HG03045 (cell line): Measurements from ENCODE around the gene ADAP1.

Experiments used
- ATAC-seq: cut with Tn5 transposase; IDR thresholded peaks from one replicate; pipeline ENCODE4 v1.9.1; 2021; ENCODE audit warnings: mild to moderate bottlenecking, moderate library complexity; ENCODE audit not compliant: unreplicated experiment

Gene ADAP1

GRCh38 chr7:940599-941408 is 13.7 kb downstream of the ADAP1 start:
- ATAC-seq, result no peak

GRCh38 chr7:939843-940242 is 14.6 kb downstream of the ADAP1 start:
- ATAC-seq, result no peak

DNA sequence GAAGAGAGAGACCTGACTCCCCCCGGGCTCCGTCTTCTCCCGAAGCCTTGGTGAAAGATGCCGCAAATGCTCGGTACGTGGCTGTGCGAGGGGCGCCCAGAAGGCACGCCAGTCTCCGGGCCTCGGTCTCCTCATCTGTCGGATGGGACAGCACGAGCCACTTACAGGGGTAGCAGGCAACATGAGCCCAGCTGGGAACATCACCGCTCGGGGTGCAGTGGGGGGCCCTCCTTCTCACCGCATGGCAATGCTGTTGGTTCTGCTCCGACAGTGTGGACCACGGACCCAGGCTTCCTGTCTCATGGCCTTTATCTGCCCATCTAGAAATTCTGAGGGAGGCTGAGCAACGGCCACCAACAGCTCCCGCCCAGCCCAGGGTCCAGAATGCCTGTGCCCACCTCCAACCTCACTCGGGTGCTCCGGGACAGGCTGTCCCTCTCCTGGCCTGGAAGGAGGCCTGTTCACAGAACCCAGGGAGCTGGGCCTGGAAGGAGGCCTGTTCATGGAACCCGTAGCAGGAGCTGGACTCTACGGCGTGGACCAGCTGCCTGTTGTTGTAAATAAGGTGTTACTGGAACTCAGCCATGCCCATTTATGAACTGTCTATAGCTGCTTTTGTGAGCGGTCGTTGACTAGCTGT is 15.8 kb downstream of the ADAP1 start:
- no peak for ATAC-seq

GRCh38 chr7:937856-938484 is 16.5 kb downstream of the ADAP1 start:
- no peak for ATAC-seq

- ATAC-seq, result peak; percentile 74
Measured at GRCh38 chr7:936386-937054, 18.0 kb downstream of the ADAP1 start.

- ATAC-seq, result no peak
Measured at GRCh38 chr7:935874-936385, 18.6 kb downstream of the ADAP1 start.

DNA sequence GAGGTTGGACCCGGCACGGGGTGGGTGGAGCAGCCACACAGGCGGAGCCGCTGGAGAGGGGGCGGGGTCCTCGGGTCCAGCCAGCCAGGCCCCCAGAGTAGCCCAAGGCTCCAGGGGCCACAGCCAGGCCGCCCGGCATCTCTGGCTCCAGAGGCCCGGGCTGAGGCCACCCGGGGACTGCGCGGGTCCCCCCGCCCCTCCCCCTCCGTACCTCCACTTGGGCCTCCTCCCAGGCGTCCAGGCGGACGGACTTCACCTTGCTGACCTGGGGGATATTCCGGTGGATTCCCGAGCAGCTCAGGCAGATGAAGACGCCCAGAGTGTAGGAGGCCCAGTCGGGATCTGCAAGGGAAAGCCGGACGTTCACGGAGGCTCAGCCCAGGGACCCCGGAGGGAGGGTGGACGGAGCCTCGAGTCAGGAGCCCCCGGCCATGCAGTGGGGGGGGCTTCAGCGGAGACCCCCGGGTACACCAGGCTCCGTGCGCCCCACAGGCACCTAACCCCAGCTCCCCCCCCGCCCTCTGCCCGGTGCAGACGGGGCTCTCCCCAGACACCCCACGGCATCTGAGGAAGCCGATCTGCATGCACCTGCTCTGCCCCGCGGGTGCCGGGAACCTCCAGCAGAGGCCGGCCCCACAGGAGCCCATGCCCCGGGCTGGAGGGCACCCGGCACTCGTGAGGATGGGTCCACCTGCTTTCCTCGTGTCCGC is 19.2 kb downstream of the ADAP1 start:
- ATAC-seq, result no peak

DNA sequence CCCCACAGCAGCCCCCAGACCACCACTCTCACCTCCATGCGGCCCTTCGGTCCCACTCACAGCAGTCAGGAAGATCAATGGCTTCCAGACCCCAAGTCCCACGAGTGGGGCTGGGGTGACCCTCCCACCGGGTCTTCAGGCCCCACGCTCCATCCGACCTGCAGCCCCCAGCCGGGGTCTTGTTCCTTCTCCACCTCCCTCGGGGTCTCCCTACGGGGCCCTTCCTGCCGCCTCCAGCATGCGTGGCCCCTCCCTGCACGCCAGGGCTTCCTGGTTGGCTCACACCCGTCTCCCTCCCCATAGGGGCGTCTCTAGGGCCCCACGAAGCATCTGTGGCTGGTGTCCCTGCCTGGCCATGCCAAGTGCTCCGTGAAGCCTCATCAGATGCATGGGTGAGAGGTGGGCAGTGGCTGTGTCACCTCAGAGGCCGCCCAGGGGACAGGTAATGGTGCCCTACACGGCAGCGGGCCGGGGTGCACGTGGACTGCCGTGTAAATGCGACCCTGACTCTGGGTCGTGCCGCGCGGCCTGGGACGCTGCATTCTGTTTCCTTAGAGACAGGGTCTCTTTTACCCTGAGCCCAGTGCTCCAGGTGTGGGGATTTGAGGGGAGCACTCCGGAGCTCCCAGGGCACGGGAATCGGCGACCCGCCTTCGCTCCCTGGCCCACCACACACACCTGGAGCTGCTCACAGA is 19.9 kb downstream of the ADAP1 start:
- ATAC-seq, result no peak

DNA sequence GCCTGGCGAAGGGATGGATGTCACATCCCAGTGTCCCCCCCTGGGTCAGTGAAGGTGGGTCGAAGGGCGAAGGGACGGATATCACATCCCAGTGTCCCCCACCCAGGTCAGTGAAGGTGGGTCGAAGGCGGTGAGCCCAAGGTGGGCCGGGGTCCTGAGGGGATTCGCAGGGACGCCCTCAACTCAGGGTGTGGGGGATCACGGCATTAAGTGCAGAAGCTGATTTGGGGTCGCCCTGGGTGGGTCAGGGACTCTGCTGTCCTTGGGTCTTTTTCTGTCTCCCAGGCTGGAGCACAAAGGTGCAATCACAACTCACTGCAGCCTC is 21.9 kb downstream of the ADAP1 start:
- no peak for ATAC-seq

- no peak for ATAC-seq
Measured at GRCh38 chr7:931871-932650, 22.4 kb downstream of the ADAP1 start.

DNA sequence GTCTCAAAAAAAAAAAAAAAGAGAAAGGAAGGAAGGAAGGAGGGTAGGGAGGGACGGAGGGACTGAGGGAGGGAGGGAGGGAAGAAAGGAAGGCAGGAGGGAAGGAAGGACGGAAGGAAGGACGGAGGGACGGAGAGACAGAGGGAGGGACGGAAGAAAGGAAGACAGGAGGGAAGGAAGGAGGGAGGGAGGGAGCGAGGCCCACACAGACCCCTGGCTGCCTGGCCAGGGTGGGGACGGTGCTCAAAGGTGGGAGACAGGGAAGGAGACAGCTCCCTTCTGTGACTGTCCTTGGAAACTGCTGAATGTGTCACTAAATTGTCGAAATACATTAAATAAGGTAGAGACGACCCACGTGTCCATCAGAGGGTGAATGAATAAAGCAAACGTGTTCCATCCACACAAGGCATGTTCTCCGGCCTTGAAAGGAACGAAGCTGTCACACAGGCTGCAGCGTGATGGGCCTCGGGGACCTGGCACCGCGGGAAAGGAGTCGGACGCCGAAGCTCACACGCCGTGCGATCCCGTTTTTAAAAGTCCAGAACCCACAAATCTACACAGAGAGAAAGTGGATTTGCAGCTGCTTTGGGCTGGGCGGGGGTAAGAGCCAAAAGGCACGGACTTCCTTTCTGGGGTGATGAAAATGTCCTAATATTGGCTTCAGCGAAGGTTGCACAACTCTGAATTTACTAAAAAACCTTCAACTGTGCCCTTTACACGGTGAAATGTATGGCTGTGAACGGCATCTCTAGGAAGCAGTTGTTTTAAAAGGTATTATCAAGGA is 23.3 kb downstream of the ADAP1 start:
- ATAC-seq, result no peak

DNA sequence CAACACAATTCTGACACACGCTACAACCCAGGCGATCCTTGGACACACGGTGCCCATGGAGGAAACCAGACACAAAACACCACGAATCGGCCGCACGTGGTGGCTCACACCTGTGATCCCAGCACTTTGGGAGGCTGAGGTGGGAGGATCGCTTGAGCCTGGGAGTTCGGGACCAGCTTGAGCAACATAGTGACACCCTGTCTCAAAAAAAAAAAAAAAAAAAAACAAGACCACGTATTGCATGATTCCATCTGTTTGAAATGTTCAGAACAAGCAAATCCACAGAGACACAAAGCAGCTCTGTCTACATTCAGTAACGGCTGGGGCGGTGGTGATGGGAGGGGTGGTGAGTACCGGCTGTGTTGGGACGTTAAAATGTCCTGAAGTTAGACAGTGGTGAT is 25.2 kb downstream of the ADAP1 start:
- ATAC-seq, result no peak

DNA sequence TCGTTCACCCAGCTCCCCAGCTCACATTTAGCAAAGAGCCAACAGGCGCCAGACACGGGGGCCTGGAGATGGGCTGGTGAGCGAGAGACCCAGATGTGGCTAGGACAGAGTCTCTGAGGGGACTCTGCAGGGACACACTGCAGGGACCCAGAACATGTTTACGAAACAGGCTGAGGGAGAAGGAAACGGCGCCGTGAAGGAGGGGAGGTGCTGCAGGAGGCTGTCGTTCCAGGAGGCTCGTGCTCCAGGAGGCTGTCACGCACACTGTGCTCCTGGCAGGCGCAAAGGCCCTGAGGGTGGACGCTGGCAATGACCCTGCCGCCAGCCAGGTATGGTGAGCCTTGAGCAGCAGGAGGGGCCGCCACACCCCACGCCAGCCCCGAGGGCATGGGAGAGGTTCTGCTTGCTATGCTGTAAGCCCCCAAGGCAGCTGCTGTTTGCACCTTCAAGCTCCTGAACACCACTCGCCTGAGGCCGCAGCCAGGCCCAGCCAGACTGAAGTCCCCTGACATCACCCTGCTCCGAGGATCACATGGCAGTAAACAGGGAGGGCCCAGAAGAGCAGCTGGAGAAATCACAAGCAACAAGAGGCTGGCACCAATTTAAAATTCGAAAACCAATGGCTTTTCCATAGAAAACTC is 27.3 kb downstream of the ADAP1 start:
- no peak for ATAC-seq

DNA sequence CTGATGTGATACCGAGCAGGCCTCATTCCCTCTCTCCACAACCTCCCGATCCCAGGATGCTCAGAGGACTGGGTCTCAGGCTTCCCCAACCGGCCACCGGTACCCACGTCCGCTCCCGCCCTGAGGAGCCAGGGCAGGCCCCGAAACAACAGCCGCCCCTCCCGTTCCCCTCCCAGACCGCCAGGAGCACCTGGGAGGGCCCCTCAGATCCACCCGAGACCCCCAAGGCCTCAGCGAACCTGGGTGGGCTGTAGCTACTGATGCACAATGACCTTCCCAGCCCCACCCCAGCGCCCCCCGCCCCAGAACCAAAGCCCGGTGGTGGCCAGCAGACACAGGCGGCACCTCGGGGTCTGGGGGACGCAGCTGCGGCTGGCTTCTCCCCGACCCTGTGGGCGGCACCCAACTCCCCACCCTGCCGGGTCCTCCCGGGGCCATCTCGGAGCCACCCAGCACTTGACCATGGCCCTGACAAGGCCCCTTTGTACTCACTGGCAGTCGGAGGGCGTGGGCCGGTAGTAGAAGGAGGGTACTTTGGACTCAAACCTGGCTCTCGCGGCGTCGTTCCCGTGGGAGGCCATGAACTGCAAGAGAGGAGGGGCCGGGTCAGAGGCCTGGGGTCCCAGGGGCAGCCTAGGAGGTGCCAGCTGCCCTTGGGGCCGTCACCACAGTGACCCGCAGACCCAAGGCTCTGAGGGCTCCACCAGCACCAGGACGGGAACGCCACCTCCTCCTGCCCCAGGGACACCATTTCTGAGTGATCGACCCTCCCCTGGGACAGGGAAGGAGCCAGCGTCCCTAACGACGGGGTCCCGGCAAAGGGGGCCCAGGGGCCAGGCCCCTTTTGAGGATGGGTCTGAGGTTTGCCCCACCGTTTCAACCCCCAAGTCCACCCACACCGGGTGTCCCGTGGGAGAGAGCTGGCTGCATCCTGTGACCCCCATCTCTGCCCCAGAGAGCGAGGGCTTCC is 28.1 kb downstream of the ADAP1 start:
- no peak for ATAC-seq

DNA sequence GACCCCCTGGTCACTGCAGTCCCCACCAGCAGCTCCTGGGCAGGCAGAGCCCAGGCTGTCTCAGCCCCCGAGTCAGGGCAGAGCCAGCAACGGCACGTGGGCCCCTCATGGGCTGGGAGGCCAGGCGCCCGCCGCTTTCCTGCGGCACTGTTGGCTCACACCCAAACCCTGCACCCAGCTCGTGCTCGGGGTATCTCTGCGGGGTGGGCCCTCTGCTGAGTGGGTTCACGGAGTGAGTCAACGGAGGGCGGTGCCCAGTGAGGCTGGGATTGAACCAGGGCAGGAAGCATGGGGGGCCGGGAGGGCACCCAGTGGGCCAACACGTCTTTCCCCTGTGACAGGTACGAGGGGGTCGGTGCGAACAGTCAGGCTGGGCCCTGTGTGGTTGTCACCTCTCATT is 28.9 kb downstream of the ADAP1 start:
- ATAC-seq, result no peak

GRCh38 chr7:924541-925231 is 29.8 kb downstream of the ADAP1 start:
- peak; percentile 39 for ATAC-seq
